ENCODE measurements around the gene CELA2A. TPM values are rescaled to one million over a fixed set of nuclear protein-coding genes. Genes with fewer than 3 reads are reported as not detected.
"Not testable (repeated sequence)": the region's sequence is repeated elsewhere in the genome, so short reads cannot be mapped to it uniquely, and the experiment has no call there.

CELA2A gene
- polyA plus RNA-seq, 2 donors, result not detected

DNA sequence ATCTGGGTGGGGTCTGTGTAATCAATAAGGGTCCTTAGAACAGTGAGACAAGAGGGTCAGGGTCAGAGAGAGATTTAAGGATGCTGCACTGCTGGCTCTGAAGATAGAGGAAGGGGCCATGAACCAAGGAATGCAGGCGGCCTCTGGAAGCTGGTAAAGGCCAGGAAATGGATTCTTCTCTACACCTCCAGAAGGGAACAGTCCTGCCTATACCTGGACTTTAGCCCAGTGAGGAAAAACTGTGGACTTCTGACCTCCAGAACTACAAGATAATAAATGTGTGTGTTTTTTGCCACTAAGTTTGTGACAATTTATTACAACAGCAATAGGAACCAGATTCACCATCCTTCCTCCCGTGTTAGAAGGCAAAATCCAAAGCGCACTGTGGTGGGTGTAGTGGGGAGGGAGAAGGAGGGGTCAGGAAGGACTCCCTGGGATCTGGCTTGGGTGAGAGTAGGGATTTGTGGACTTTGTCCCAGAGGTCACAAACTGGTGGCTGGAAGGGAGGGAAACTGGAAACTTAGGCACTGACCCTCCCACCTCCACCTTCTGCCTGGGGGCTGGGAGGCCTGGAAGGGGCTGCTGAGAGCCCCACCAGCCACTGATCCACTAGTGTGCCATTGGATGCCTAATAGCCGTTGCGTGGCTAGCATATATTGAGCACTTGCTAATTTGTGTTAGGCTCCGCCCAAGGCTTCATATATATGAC lies 5.4 kb upstream of the CELA2A start:
- H3K4me3 ChIP-seq (ENCODE audit: low read depth in 1 of 2, low read length in 2 of 2), result no peak overlapping the region
- no peaks in the 10 kb centered on the region for H3K36me3 ChIP-seq (ENCODE audit: control insufficient read depth in 2 of 2, insufficient read depth in 2 of 2, low read length in 1 of 2)
- H3K9me3 ChIP-seq (ENCODE audit: control insufficient read depth in 2 of 2, insufficient read depth in 1 of 2, low read depth in 1 of 2, low read length in 1 of 2), result no peaks in the 10 kb centered on the region
- 77 to 94% methylated on average over 6 of the region's 6 CpGs for WGBS, 2 donors
- peaks cover 0 to 3% of the 10 kb centered on the region in 2 donors for H3K27me3 ChIP-seq (ENCODE audit: control insufficient read depth in 1 of 2, insufficient read depth in 2 of 2, low read length in 2 of 2)
- H3K4me1 ChIP-seq (ENCODE audit: control insufficient read depth in 2 of 2, insufficient read depth in 2 of 2, low read length in 1 of 2), result no peaks in the 10 kb centered on the region
- no peak overlapping the region for H3K27ac ChIP-seq (ENCODE audit: low read depth in 2 of 2, low read length in 1 of 2)

DNA sequence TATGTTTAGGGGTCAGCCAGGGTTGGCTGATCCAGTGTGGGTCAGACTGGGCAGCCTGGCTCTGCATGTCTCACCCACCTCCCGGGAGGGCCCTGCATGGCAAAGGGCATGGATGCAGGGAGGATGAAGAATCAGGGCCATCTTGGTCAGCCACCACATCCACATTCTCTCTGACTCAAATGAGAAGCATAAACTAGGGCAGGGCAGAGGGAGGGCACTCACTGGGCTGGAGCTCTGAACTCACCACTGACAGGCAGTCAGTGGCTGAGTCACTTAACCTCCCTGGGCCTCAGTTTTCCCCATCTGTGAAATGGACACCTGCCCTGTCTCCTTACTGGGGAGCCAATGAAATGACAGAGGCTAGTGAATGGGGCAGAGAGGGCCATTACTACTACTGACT lies 4.3 kb upstream of the CELA2A start:
- Histone ChIP-seq H3K9me3 (ENCODE audit: control insufficient read depth in 2 of 2, insufficient read depth in 1 of 2, low read depth in 1 of 2, low read length in 1 of 2) (no peaks in the 10 kb centered on the region), H3K27me3 (ENCODE audit: control insufficient read depth in 1 of 2, insufficient read depth in 2 of 2, low read length in 2 of 2) (peaks cover 0 to 3% of the 10 kb centered on the region in 2 donors), H3K4me1 (ENCODE audit: control insufficient read depth in 2 of 2, insufficient read depth in 2 of 2, low read length in 1 of 2) (no peaks in the 10 kb centered on the region), H3K4me3 (ENCODE audit: low read depth in 1 of 2, low read length in 2 of 2) (no peak overlapping the region), H3K27ac (ENCODE audit: low read depth in 2 of 2, low read length in 1 of 2) (no peak overlapping the region), H3K36me3 (ENCODE audit: control insufficient read depth in 2 of 2, insufficient read depth in 2 of 2, low read length in 1 of 2) (no peaks in the 10 kb centered on the region)
- WGBS, 2 donors, result 50 to 83% methylated on average over 1 of the region's 1 CpG

DNA sequence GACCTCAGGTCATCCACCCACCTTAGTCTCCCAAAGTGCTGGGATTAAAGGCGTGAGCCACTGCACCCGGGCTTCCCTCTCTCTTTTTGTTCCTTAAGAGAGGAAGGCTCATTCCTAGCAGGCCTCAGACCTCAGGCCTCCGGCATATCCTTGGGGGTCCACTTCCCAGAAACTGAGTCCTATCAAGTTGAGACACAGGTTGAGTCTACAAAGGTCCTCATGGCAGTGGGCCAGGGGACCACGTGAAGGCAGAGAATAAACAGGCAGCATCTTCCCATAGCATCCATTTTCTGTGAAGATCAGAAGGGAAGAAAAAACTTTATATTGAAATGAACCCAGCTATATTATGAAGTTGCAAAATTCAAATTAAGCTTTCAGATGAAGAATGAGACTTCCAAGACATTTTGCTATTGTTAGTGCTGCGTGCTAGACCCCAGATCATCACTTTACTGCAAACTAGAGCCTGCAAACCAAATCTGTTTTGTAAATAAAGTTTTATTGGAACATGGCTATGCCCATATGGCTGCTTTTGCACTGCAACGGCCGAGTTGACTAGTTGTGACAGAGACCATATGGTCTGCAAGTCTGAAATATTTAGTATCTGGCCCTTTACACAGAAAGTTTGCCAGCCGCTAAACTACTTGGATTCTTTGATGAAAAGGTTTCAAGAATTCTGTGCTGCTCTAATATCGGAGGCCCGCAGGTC lies 3.5 kb upstream of the CELA2A start:
- Histone ChIP-seq H3K4me1 (ENCODE audit: control insufficient read depth in 2 of 2, insufficient read depth in 2 of 2, low read length in 1 of 2) (no peaks in the 10 kb centered on the region), H3K36me3 (ENCODE audit: control insufficient read depth in 2 of 2, insufficient read depth in 2 of 2, low read length in 1 of 2) (no peaks in the 10 kb centered on the region), H3K9me3 (ENCODE audit: control insufficient read depth in 2 of 2, insufficient read depth in 1 of 2, low read depth in 1 of 2, low read length in 1 of 2) (no peaks in the 10 kb centered on the region), H3K27ac (ENCODE audit: low read depth in 2 of 2, low read length in 1 of 2) (no peak overlapping the region), H3K27me3 (ENCODE audit: control insufficient read depth in 1 of 2, insufficient read depth in 2 of 2, low read length in 2 of 2) (peaks cover 0 to 3% of the 10 kb centered on the region in 2 donors), H3K4me3 (ENCODE audit: low read depth in 1 of 2, low read length in 2 of 2) (no peak overlapping the region)
- WGBS, 2 donors, result 80% methylated on average over 10 of the region's 10 CpGs

DNA sequence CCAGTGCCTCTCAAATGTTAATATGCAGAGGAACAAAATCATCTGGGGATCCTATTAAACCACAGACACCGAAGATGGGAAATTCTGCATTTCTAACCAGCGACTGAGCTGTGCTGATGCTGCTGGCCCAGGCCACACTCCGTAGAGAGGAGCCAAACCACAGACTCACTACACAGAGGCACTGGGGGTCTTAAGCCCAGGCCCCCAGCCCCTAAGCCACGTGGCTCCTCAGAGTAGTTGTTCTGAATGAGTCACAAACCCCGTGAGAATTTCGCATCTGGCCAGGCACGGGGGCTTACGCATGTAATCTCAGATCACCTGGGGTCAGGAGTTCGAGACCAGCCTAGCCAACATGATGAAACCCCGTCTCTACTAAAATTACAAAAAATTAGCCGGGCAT lies 2.8 kb upstream of the CELA2A start:
- no peak overlapping the region for H3K27ac ChIP-seq (ENCODE audit: low read depth in 2 of 2, low read length in 1 of 2)
- 69 to 76% methylated on average over 11 of the region's 11 CpGs for WGBS, 2 donors
- no peak overlapping the region for H3K4me3 ChIP-seq (ENCODE audit: low read depth in 1 of 2, low read length in 2 of 2)
- no peaks in the 10 kb centered on the region for H3K4me1 ChIP-seq (ENCODE audit: control insufficient read depth in 2 of 2, insufficient read depth in 2 of 2, low read length in 1 of 2)
- H3K27me3 ChIP-seq (ENCODE audit: control insufficient read depth in 1 of 2, insufficient read depth in 2 of 2, low read length in 2 of 2), result peaks cover 0 to 3% of the 10 kb centered on the region in 2 donors
- H3K9me3 ChIP-seq (ENCODE audit: control insufficient read depth in 2 of 2, insufficient read depth in 1 of 2, low read depth in 1 of 2, low read length in 1 of 2), result no peaks in the 10 kb centered on the region
- no peaks in the 10 kb centered on the region for H3K36me3 ChIP-seq (ENCODE audit: control insufficient read depth in 2 of 2, insufficient read depth in 2 of 2, low read length in 1 of 2)

DNA sequence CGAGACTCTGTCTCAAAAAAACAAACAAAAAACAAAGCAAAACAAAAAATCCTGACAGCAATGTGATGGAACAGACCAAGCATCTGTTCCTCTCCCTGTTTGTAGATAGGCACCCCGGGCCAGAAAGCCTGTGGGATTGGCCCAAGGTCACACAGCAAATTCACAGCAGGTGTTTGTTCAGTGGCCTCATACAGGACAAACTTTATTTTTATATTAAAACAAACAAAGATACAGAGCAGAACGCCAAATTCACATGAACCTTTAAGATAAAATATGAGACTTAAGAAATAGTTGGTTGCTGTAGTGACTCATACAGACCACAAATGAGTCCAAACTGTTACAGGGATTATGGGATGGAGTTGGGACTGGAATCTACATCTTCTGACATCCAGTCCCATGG lies 2.3 kb upstream of the CELA2A start:
- Histone ChIP-seq H3K27ac (ENCODE audit: low read depth in 2 of 2, low read length in 1 of 2) (no peak overlapping the region), H3K4me3 (ENCODE audit: low read depth in 1 of 2, low read length in 2 of 2) (no peak overlapping the region), H3K9me3 (ENCODE audit: control insufficient read depth in 2 of 2, insufficient read depth in 1 of 2, low read depth in 1 of 2, low read length in 1 of 2) (no peaks in the 10 kb centered on the region), H3K4me1 (ENCODE audit: control insufficient read depth in 2 of 2, insufficient read depth in 2 of 2, low read length in 1 of 2) (no peaks in the 10 kb centered on the region), H3K36me3 (ENCODE audit: control insufficient read depth in 2 of 2, insufficient read depth in 2 of 2, low read length in 1 of 2) (no peaks in the 10 kb centered on the region), H3K27me3 (ENCODE audit: control insufficient read depth in 1 of 2, insufficient read depth in 2 of 2, low read length in 2 of 2) (peaks cover 0 to 3% of the 10 kb centered on the region in 2 donors)
- WGBS, 2 donors, result 63 to 68% methylated on average over 3 of the region's 3 CpGs

DNA sequence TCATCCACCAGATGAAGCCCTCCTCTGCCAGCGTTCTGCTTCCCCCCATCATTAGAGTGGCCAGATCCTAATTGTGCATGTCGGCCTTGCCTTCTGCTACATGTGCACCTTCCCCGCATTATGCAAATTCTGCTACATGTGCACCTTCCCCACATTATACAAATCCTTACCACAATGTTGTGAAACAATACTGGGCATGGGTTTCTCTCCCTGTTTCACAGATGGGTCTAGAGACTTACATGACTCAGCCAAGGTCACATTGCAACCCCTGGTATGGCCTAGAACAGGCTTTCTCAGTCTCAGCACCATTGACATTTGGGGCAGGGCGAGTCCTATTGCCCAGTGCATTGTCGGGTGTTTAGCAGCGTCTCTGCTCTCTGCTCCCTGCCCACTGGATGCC lies 1.0 kb upstream of the CELA2A start:
- Histone ChIP-seq H3K9me3 (ENCODE audit: control insufficient read depth in 2 of 2, insufficient read depth in 1 of 2, low read depth in 1 of 2, low read length in 1 of 2) (no peaks in the 10 kb centered on the region), H3K27me3 (ENCODE audit: control insufficient read depth in 1 of 2, insufficient read depth in 2 of 2, low read length in 2 of 2) (peaks cover 0 to 3% of the 10 kb centered on the region in 2 donors), H3K4me1 (ENCODE audit: control insufficient read depth in 2 of 2, insufficient read depth in 2 of 2, low read length in 1 of 2) (no peaks in the 10 kb centered on the region), H3K36me3 (ENCODE audit: control insufficient read depth in 2 of 2, insufficient read depth in 2 of 2, low read length in 1 of 2) (no peaks in the 10 kb centered on the region), H3K27ac (ENCODE audit: low read depth in 2 of 2, low read length in 1 of 2) (no peak overlapping the region), H3K4me3 (ENCODE audit: low read depth in 1 of 2, low read length in 2 of 2) (no peak overlapping the region)
- WGBS, 2 donors, result 83 to 89% methylated on average over 5 to 6 of the region's 6 CpGs

DNA sequence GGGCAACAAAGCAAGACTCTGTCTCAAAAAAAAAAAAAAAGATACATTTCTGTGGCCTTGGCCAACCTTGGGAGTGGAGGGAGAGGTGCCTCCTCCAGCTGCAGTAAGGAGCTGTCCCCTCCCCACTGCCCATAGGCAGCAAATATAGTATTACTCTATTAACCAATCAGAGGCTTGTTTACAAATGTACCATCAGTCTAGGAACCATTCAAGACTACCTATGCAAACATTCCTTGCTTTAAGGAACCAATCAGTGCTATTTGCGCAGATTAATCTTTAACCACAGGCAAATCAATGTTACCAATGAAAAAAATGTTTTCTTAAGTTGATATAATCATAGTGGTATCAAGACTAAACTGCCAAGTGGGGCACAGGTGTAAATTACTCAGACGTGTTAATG lies 1.1 kb downstream of the CELA2A start:
- H3K27me3 ChIP-seq (ENCODE audit: control insufficient read depth in 1 of 2, insufficient read depth in 2 of 2, low read length in 2 of 2), result no peaks in the 10 kb centered on the region
- no peaks in the 10 kb centered on the region for H3K9me3 ChIP-seq (ENCODE audit: control insufficient read depth in 2 of 2, insufficient read depth in 1 of 2, low read depth in 1 of 2, low read length in 1 of 2)
- WGBS, 2 donors, result 71 to 76% methylated on average over 2 of the region's 2 CpGs
- H3K4me3 ChIP-seq (ENCODE audit: low read depth in 1 of 2, low read length in 2 of 2), result no peak overlapping the region
- H3K36me3 ChIP-seq (ENCODE audit: control insufficient read depth in 2 of 2, insufficient read depth in 2 of 2, low read length in 1 of 2), result no peaks in the 10 kb centered on the region
- no peak overlapping the region for H3K27ac ChIP-seq (ENCODE audit: low read depth in 2 of 2, low read length in 1 of 2)
- H3K4me1 ChIP-seq (ENCODE audit: control insufficient read depth in 2 of 2, insufficient read depth in 2 of 2, low read length in 1 of 2), result no peaks in the 10 kb centered on the region

DNA sequence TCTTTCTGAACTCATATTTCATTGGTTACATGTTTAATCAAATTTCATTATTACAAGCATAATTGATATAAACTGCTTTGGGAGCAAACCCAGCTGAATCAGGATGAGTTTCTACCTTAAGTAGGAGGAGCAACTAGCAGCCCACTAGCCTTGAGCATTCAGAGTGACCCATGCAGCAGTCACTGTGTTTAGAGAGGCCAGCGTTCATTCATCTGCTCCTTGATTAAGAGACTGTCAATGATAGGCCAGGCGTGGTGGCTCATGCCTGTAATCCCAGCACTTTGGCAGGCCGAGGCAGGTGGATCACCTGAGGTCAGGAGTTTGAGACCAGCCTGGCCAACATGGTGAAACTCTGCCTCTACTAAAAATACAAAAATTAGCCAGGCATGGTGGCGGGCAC lies 1.9 kb downstream of the CELA2A start:
- not testable (repeated sequence) for H3K36me3 ChIP-seq (ENCODE audit: control insufficient read depth in 2 of 2, insufficient read depth in 2 of 2, low read length in 1 of 2); H3K4me1 ChIP-seq (ENCODE audit: control insufficient read depth in 2 of 2, insufficient read depth in 2 of 2, low read length in 1 of 2); H3K27ac ChIP-seq (ENCODE audit: low read depth in 2 of 2, low read length in 1 of 2); H3K27me3 ChIP-seq (ENCODE audit: control insufficient read depth in 1 of 2, insufficient read depth in 2 of 2, low read length in 2 of 2); H3K9me3 ChIP-seq (ENCODE audit: control insufficient read depth in 2 of 2, insufficient read depth in 1 of 2, low read depth in 1 of 2, low read length in 1 of 2); H3K4me3 ChIP-seq (ENCODE audit: low read depth in 1 of 2, low read length in 2 of 2)
- 67 to 86% methylated on average over 4 of the region's 4 CpGs for WGBS, 2 donors

DNA sequence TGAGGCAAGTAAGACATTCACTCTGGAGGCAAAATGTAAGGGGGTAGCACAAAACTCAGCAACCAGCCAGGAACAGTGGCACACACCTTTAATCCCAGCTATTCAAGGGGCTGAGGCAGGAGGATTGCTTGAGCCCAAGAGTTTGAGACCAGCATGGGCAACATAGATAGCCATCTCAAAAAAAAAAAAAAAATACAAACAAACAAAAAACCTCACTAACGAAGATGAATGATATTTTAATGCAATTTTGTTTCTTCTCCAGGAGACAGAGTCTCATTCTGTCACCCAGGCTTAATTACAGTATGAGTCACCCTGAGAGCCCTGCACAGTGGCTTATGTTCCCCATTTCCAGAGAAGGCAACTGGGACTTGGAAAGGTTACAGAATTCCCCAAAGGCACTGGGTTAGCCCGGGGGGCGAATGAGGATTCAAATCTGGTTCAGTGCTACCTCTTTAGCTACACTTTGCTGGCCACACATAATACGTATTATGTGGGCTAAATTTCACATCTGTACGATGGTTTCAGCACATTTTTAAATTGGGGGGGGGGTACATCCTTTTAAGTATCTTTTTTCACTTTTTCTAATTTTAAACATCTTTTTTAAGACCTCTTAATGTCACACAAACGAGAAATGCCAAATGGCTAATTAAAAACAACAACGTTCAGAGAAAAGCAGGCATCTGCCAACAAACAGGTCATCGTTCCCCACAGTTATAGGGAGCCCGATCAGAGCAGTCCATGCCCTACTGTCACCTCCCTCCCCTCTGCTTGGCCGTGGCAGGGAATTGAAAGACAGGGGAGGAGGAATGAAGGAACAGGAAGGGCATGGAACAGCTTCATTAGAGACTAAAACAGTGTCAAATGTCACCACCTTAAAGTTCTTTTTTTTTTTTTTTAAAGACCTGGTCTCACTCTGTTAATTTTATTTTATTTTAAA lies 3.5 kb downstream of the CELA2A start:
- peaks cover 0 to 2% of the 10 kb centered on the region in 2 donors for H3K4me1 ChIP-seq (ENCODE audit: control insufficient read depth in 2 of 2, insufficient read depth in 2 of 2, low read length in 1 of 2)
- H3K27ac ChIP-seq (ENCODE audit: low read depth in 2 of 2, low read length in 1 of 2), result no peak overlapping the region
- no peaks in the 10 kb centered on the region for H3K36me3 ChIP-seq (ENCODE audit: control insufficient read depth in 2 of 2, insufficient read depth in 2 of 2, low read length in 1 of 2)
- no peaks in the 10 kb centered on the region for H3K27me3 ChIP-seq (ENCODE audit: control insufficient read depth in 1 of 2, insufficient read depth in 2 of 2, low read length in 2 of 2)
- H3K9me3 ChIP-seq (ENCODE audit: control insufficient read depth in 2 of 2, insufficient read depth in 1 of 2, low read depth in 1 of 2, low read length in 1 of 2), result no peaks in the 10 kb centered on the region
- H3K4me3 ChIP-seq (ENCODE audit: low read depth in 1 of 2, low read length in 2 of 2), result no peak overlapping the region
- WGBS, 2 donors, result 45 to 49% methylated on average over 10 of the region's 10 CpGs
